GM12873 (cell line): ENCODE measurements around the gene ZDHHC19.

Source experiments
- TF ChIP-seq, protein P1 (sequence below): IDR thresholded peaks from 2 replicates; pipeline ENCODE4 v1.5.1; 2012; ENCODE audit warnings: low read depth, mild to moderate bottlenecking, moderate library complexity, low read length, control low read depth; ENCODE audit not compliant: insufficient read depth; ENCODE audit errors: missing control alignments

ZDHHC19 gene

DNA sequence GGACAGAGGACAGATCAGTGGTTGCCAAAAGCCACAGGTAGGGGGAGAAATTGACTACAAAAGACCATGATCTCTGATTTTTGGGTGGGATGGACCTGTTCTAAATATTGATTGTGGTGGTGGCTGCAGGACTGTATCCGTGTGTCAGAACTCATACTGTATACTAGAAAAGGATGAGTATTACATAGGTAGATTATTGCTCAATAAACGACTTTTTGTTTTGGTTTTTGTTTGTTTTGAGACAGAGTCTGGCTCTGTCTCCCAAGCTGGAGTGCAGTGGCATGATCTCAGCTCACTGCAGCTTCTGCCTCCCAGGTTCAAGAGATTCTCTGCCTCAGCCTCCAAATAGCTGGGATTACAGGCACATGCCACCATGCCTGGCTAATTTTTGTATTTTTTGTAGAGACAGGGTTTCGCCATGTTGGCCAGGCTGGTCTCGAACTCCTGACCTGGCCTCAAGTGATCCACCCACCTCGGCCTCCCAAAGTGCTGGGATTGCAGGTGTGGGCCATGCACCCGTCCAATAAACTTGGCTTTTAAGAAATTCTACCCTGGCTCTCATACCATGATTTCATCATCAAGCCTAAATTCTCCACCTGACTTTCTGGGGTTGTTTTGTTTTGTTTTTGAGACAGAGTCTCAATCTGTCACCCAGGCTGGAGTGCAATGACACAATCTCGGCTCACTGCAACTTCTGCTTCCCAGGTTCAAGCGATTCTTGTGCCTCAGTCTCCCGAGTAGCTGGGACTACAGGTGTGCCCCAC, 5.6 kb downstream of the ZDHHC19 start:
- TF ChIP-seq, protein P1, sequence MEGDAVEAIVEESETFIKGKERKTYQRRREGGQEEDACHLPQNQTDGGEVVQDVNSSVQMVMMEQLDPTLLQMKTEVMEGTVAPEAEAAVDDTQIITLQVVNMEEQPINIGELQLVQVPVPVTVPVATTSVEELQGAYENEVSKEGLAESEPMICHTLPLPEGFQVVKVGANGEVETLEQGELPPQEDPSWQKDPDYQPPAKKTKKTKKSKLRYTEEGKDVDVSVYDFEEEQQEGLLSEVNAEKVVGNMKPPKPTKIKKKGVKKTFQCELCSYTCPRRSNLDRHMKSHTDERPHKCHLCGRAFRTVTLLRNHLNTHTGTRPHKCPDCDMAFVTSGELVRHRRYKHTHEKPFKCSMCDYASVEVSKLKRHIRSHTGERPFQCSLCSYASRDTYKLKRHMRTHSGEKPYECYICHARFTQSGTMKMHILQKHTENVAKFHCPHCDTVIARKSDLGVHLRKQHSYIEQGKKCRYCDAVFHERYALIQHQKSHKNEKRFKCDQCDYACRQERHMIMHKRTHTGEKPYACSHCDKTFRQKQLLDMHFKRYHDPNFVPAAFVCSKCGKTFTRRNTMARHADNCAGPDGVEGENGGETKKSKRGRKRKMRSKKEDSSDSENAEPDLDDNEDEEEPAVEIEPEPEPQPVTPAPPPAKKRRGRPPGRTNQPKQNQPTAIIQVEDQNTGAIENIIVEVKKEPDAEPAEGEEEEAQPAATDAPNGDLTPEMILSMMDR = peak; percentile 10

DNA sequence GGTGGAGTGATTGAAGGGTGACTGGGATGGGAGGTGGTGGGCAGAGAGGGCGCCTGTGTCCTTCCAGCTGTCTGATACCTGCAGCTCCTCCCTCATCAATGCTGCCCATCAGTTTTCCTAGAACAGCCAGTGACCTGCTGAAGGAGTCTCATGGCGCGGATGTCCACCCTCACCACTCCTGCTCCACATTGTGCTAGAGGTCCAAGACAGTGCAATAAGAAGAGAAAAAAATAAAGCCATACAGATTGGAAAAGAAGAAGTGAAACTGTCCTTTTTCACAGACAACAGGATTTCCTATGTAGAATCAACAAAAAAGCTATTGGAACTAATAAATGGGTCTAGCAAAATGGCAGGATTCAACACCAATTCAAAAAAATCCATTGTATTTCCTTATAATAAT, 7.4 kb downstream of the ZDHHC19 start:
- TF ChIP-seq, protein P1 = no peak

DNA sequence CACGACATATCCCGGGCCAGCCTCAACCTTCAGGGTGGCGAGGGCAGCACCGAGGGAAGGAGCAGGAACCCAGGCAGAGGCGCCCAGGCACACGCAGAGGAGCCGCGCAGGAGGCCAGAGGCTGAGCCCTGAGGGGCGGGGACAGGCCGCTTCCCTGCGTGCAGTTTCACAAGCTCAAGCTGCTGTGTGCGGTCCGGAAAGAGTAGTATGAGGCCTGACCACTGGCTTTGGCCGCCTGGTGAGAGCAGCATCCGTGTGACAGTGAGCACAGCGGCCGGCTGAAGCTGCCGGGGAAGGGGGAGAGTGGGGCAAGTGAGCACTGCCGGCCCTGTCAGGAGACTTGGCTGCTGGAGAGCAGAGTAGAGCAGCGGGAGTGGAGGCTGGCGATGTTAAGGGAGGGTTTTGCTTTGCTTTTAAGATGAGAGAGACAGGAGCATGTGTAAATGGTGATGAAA, 8.7 kb downstream of the ZDHHC19 start:
- TF ChIP-seq, protein P1 = no peak

DNA sequence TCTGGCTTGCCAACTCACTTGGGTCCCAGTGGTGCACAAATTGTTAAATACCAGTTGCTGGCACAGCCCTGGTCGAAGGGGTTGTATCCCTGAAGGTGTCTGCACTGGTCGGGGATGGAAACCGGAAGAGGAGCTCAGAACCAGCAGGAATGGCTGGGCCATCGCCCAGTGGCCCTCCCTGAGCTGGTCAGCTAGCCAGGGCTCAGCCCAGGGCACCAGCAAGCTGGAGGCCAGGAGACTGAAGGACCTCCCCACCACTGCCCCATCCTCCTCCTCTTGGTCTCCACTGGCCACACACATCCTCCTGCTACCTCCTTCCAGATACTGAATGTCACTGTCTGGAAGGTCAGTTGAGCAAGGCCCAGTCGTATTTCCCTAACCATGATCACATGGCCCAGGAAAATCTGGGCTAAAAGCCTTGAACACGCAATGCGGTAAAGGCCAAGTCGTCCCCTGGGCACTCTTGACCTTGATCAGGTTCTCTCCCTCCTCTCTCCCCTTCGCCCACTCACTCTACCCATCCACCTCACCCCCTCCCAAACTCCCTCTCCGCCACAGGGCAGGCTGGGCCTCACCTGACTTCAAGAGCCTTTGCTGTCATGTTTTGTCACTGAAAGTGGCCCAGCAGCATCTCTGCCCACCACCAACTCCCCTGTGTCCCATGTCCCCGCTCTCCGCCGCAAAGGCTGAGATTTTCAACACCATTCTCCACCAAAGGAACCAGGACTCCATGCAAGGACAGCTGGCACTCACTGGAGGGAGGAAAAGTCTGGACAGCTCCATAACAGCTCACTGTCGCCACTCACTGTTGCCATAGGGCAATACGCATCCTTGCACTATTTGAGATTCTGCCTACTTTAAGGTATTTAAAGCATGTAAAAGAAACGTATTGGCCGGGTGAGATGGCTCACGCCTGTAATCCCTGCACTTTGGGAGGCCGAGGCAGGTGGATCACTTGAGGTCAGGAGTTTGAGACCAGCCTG, 12.1 kb downstream of the ZDHHC19 start:
- TF ChIP-seq, protein P1 = peak; percentile 43

DNA sequence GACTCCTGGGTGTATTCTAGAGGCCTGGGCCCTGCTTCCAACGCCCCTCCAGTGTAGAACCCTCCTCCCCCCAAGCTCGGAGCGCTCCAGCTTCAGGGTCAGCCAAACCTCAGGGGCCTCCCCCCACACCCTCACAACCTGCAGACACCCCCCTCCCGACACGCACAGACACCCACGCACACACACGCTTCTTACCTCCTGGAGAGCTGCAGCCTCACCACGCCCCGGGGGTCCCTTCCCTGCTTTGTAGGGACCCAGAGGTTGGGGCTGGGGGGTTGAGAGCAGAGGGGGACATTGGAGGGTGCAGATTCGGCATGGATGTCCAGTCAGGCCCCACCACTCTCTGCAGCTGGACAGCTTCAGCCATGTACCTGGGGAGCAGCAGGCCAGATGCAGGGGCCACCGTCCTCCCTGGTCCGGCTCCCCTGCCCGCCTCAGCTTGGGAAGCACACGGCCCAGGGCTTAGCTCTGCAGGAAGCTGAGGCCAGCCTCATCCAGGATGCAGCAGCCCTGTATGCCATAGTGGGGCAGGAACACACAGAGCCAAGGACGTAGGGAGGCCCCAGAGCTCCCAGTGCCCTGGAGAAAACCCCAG, 13.0 kb downstream of the ZDHHC19 start:
- TF ChIP-seq, protein P1 = no peak

DNA sequence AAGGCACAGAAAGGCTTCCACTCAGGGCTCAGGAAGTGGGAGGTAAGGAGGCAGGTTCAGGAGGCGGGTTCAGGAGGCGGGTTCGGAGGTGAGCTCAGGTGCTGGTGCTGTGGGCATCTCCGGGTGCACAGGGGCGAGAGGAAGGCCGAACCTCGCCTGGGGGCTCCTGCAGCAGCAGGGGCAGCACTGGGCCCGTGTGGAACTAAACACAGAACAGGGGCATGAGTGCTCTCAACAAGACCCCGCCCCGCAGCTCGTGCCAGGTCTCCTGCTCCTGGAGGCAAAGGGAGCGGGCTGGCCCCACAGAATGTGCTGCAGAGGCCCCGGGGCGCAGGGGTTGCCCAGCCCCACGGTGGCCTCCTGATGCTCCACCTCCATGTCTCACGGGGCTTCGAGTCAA, 13.7 kb downstream of the ZDHHC19 start:
- TF ChIP-seq, protein P1 = no peak

DNA sequence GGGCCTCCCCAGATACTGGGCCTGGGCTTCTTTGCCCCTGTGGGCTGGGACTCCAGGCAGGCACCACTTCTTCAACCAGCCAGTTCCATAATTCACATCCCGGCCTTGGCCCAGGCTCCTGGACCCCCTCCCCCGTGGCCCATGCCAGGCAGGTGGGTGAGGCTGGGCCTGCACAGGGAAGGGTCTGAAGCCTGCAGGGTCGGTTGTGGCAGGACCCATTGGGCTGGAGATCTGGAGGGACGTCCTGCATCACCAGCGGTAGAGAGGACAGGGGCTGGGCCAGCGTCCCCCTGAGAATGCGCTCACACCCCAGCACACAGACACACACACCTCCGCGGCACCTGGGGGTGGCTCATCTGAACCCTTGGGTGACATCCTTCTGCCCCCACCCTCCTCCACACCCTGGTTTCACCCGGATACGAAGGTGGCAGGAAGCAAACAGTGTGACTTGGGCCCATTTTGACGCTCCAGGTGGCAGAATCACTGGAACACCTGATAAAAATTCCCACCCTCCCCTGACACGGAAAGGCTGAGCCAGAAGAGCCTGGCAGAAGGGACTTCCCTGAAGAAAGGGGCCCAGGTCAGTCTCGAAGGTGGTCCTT, 15.4 kb downstream of the ZDHHC19 start:
- TF ChIP-seq, protein P1 = no peak
